NK-92 (cell line): ENCODE data around the gene FOXO6.

ENCODE experiments used
- DNase-seq: peaks from one replicate; lab custom pipeline; 2025; ENCODE audit not compliant: unreplicated experiment; lab: John Stamatoyannopoulos, UW

The FOXO6 gene

DNA sequence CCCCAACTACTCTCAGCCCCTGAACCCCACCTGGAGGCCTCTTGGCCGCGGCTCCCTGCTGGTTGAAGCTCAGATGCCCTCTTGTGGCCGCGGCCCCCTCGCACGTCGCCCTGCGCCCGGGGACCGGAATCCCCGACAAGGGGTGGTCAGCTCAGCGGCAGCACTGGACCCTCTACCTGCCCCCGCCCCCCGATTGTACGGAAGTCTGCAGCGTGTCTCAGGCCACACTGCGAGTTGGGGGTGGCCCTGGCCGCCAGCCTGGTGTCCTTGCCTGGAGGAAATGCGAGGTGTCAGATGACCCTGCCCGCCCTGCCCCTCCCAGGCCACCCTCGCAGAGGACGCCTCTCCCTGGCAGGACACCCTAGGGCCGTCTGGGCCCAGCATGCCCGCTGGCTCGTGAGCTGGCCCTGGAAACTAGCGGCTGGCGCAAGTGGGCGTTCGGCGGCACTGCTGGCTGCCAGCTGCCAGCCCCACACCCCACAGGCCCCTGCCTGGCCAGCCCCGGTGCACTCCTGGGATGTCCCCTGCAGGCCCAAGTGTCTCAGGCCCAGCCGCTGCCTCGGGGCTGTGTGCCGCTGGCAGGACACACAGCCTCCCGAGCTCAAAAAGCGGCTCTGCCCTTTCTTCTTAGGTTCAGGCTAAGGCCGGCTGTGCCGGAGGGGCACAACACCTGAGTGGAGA lies 62.4 kb downstream of the FOXO6 start:
- DNase-seq, result no peak

GRCh38 chr1:41424581-41425118 lies 63.4 kb downstream of the FOXO6 start:
- no peak for DNase-seq

- no peak for DNase-seq
These were observed 64.1 kb downstream of the FOXO6 start for GRCh38 chr1:41425369-41425768.

DNA sequence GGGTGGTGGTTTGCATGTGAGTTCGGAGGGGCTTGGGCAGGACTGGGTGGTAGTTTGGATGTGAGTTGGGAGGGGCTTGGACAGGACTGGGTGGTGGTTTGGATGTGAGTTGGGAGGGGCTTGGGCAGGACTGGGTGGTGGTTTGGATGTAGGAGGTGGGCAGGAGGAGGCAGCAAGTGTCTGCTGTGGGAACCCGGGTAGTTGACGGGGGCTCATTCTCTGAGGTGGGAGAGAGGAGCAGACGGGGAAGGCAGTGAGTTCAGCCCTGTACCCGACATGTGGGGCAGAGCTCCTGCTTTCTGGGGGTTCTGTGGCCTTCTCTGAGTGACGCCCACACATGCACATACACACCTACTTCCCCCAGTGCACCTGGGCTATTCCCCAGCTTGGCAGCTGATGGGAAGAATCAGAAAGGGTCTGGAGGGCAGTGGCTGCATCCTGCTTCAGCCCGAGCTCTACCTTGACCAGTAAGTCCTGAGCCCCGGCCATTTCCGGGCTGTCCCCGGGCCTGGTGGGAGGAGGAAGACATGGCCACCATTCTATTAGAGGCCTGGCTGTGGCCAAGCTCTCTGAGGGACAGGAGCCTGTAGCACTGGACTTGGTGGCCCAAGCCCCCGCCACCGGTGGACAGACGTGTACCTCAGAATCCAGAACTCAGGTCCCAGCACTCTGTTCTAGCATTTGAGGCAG lies 65.1 kb downstream of the FOXO6 start:
- no peak for DNase-seq

DNA sequence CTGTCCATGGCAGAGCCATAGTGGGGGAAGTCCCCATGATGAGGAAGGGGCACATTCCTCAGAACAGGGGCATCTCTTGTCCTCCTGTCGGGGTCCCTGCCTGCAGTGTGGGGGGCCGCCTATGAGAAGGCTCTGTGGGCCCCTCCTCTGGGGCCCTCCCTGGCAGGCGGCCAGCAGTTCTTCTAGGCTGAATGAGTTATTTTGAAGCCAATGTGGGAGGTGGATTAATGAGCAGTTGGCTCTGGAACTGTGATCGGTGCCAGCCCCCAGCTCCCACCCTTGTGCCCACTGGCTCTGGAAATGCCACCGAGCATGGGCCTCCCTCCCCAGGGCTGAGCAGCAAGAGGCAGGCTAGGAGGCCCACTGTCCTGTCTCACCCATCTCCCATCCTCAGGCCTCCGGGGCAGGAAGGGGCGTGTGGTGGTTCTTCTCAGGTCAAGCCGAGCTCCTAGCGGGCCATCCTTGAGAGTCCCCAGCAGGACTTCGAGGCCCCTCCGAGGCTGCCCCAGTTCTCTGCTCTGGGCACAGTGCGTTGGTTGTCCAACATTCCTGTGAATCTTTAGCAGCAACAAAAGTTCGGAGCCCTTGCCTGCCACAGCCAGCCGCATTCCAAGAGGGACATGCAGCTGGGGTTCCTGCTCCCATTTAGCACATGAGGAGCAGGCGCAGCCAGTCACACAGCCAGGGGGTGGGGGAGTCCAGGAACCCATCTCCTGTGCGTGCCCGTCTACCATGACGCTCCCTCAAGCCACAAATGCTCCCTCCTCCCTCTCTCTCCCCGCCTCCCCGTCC lies 66.1 kb downstream of the FOXO6 start:
- DNase-seq, result no peak

DNA sequence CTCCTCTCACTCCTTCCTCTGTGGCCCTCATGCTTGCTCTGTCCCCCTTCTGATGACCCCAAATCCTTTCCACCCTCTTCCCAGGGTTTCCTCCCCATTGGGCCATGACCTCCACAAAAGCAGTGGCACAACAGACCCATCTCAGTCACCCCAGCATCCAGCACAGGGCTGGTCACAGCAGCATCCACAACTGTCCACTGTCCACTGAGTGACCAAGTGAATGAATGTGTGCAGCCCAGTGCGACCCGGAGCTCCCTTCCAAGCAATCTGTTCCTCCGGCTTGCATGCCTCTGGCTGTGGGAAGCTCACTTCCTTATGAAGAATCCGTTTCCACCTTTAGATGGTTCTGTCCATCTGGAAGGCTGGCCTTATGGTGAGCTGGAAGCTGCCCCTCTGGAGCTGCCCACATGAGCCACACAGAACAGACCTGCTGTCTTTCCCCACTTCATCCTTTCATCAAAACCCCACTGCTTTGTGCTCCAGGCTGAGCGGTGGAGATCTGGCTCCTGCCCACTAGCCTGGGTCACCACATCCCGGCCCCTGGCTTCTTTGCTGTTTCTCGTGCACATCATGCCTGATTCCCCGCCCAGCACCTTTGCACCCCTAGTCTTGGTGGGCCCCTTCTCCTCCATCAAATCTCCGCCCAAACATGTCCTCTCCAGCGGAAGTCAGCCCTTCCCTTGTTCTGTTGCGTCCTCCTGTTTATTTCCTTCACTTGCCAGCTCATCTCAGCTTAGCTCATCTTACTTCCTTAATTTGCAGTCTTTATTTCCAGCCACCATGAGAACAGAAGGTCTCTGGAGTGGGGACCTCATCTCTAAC lies 66.9 kb downstream of the FOXO6 start:
- DNase-seq, result no peak

DNA sequence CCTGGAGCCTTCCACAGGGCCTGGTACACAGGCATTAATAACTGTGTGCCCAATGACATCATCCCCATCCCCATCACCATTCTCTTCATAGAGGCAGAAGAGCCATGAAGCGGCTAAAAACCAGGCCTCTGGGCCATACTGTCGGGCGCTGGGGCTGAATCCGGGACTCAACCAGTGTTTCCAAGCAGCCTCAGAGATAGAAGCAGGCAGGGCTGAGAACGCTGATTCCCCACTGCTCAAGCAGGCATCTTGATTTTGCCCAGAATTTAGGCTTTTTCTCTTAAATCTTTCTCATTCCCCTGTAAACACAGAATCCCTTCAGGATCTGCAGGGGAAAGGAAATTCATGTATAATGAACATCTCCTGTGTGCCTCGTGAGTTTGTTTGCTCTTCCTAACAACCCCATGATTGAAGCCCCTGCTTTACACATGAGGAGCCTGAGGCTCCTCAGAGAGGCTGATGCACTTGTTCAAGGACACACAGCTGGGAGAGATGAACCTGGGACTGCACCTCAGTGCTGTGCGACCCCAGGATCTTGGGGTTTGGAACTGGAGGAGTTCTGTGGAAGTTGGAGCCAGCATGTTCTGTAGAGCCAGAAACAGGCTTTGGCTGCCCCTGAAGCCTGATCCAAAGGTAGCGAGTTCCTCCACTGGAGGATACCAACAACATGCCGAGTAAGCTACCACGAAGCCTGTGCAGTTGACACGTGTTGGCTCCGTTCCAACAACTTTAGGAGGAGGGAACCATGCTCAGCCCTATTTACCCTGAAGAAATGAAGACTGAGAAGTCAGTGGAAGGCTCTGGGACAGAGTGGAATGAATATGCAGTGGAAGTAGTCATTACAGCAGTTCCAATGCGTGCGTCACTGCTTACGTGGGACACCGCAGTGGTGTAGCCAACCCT lies 67.8 kb downstream of the FOXO6 start:
- DNase-seq, result no peak

DNA sequence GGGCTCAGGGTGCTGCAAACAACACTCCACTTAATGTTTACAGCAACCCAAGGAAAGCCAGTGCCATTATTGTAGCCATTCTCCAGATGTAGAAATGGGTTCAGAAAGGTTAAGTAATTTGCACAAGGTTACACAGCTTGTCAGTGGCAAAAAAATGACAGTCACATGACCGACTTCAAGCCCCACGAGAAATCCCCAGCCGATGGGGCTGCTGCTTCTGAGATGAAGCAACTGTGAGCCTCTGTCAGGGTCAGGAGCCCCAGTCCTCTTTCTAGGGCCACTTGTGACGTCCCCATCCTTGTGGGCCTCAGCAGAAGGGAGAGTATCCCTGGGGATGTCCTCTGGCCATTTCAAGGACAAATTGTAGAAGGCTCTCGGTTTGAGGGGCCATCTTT lies 68.4 kb downstream of the FOXO6 start:
- DNase-seq, result no peak

GRCh38 chr1:41430069-41430468 lies 68.8 kb downstream of the FOXO6 start:
- DNase-seq, result no peak

GRCh38 chr1:41430582-41430981 lies 69.3 kb downstream of the FOXO6 start:
- no peak for DNase-seq

GRCh38 chr1:41431490-41432350 lies 70.5 kb downstream of the FOXO6 start:
- no peak for DNase-seq
